ENCODE measurements around the gene RABAC1.

The RABAC1 gene

GRCh38 chr19:41968751-41969595, 9.9 kb upstream of the RABAC1 start:
- H3K27ac ChIP-seq: no peak overlapping the region
- TF ChIP-seq CTCF (conservative IDR thresholded peaks at IDR 0.05): no peak

GRCh38 chr19:41967054-41967783, 8.1 kb upstream of the RABAC1 start:
- TF ChIP-seq CTCF (conservative IDR thresholded peaks at IDR 0.05): no peak
- no peak overlapping the region for H3K27ac ChIP-seq

- no peak overlapping the region for H3K27ac ChIP-seq
- TF ChIP-seq CTCF (conservative IDR thresholded peaks at IDR 0.05): no peak
Observed at GRCh38 chr19:41965106-41965505, 6.0 kb upstream of the RABAC1 start.

GRCh38 chr19:41960973-41961372, 1.9 kb upstream of the RABAC1 start:
- no peak overlapping the region for H3K27ac ChIP-seq
- no peak for TF ChIP-seq CTCF (conservative IDR thresholded peaks at IDR 0.05)

GRCh38 chr19:41958367-41959055, 610 bp downstream of the RABAC1 start:
- peak overlapping the region; percentile 85 for H3K27ac ChIP-seq
- TF ChIP-seq CTCF (conservative IDR thresholded peaks at IDR 0.05): no peak

GRCh38 chr19:41957838-41958366, 1.2 kb downstream of the RABAC1 start:
- peak overlapping the region; percentile 85 for H3K27ac ChIP-seq
- TF ChIP-seq CTCF (conservative IDR thresholded peaks at IDR 0.05): peak; percentile 97
